Muscle layer of duodenum (tissue), 2 donors: ENCODE measurements around the gene PHPT1.

Experiments used
- H3K27ac ChIP-seq: one replicate; pipeline ENCODE4 v1.7.0; 2013; ENCODE audit warnings: mild to moderate bottlenecking, low read length
- H3K27me3 ChIP-seq: one replicate; pipeline ENCODE4 v1.7.0; 2013; ENCODE audit warnings: low read depth, mild to moderate bottlenecking, control low read depth, low read length
- H3K36me3 ChIP-seq, 2 donors: one replicate each; pipeline ENCODE4 v1.7.0; 2013; ENCODE audit warnings: low read length in 2 of 2, control low read depth in 1 of 2, mild to moderate bottlenecking in 1 of 2; ENCODE audit not compliant: insufficient read depth in 2 of 2, control insufficient read depth in 1 of 2
- H3K4me1 ChIP-seq, 2 donors: one replicate each; pipeline ENCODE4 v1.7.0; 2013; ENCODE audit warnings: low read length in 2 of 2, mild to moderate bottlenecking in 2 of 2, control low read depth in 1 of 2, moderate library complexity in 1 of 2; ENCODE audit not compliant: insufficient read depth in 2 of 2, control insufficient read depth in 1 of 2
- H3K4me3 ChIP-seq, 2 donors: one replicate each; pipeline ENCODE4 v1.7.0; 2013; ENCODE audit warnings: low read length in 2 of 2, low read depth in 1 of 2, mild to moderate bottlenecking in 1 of 2
- H3K9me3 ChIP-seq, 2 donors: one replicate each; pipeline ENCODE4 v1.7.0; 2013; ENCODE audit warnings: low read length in 2 of 2, control low read depth in 1 of 2, mild to moderate bottlenecking in 1 of 2; ENCODE audit not compliant: control insufficient read depth in 1 of 2
- donor health status: healthy.

PHPT1 gene

DNA sequence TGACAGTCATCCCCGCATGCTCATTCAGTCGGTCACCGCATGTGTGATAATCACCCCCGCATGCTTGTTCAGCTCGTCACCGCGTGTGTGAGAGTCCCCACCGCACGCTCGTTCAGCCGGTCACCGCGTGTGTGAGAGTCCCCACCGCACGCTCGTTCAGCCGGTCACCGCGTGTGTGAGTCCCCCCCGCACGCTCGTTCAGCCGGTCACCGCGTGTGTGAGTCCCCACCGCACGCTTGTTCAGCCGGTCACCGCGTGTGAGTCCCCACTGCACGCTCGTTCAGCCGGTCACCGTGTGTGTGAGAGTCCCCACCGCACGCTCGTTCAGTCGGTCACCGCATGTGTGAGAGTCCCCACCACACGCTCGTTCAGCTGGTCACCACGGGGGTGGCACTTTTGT is 40.6 kb downstream of the PHPT1 start:
- no peak overlapping the region for H3K27ac ChIP-seq
- H3K4me1 ChIP-seq: peaks cover 4 to 15% of the 10 kb centered on the region in 2 donors
- H3K4me3 ChIP-seq: no peak overlapping the region
- H3K36me3 ChIP-seq: peaks cover 0 to 3% of the 10 kb centered on the region in 2 donors
- no peaks in the 10 kb centered on the region for H3K9me3 ChIP-seq
- H3K27me3 ChIP-seq: no peaks in the 10 kb centered on the region

DNA sequence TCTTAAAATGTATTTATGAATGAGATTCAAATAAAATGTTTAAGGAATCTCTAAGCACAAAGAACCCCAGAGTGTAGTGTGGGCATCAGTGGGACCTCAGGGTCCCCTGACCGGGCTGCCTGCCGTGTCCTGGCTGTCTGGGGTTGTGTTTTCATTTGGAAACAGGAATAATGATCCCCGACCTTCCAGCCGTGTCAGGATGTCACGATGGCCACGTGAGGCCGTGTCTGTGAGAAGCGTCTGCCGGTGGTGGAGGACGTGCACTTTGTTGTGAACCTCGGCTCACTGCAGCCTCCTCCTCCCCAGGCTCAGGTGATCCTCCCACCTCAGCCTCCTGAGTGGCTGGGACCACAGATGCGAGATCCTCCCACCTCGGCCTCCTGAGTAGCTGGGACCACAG is 41.5 kb downstream of the PHPT1 start:
- H3K4me3 ChIP-seq: no peak overlapping the region
- H3K27me3 ChIP-seq: no peaks in the 10 kb centered on the region
- peaks cover 0 to 7% of the 10 kb centered on the region in 2 donors for H3K36me3 ChIP-seq
- no peak overlapping the region for H3K27ac ChIP-seq
- H3K4me1 ChIP-seq: peaks cover 4 to 9% of the 10 kb centered on the region in 2 donors
- no peaks in the 10 kb centered on the region for H3K9me3 ChIP-seq

- H3K4me1 ChIP-seq: peaks cover 2 to 7% of the 10 kb centered on the region in 2 donors
- H3K4me3 ChIP-seq: no peak overlapping the region
- peaks cover 12 to 26% of the 10 kb centered on the region in 2 donors for H3K36me3 ChIP-seq
- no peaks in the 10 kb centered on the region for H3K27me3 ChIP-seq
- no peaks in the 10 kb centered on the region for H3K9me3 ChIP-seq
- no peak overlapping the region for H3K27ac ChIP-seq
These were observed 46.8 kb downstream of the PHPT1 start for GRCh38 chr9:136896027-136896426.

- H3K27me3 ChIP-seq: no peaks in the 10 kb centered on the region
- peaks cover 21 to 27% of the 10 kb centered on the region in 2 donors for H3K4me1 ChIP-seq
- H3K27ac ChIP-seq: no peak overlapping the region
- no peak overlapping the region for H3K4me3 ChIP-seq
- H3K9me3 ChIP-seq: no peaks in the 10 kb centered on the region
- peaks cover 12 to 29% of the 10 kb centered on the region in 2 donors for H3K36me3 ChIP-seq
These were observed 49.4 kb downstream of the PHPT1 start for GRCh38 chr9:136898483-136899100.

DNA sequence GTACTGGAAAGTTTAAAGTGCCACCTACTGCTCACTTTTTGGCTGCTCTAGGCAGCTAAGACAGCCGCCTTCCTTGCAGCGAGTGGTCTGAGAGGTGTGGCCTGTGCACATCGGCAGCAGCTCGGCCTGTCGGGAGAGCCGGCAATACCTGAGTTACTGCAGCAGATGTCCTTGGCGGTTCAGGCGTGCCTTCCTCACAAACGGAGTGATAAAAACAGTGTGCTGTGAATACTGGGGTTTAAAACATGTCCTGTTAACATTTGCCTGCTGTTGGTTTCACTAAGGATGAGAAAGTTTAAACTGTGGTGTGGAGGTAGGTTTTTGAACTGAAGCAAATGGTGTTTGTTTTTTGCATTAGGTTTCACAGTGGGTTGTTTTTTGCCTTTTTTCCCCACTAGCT is 50.0 kb downstream of the PHPT1 start:
- no peak overlapping the region for H3K4me3 ChIP-seq
- H3K9me3 ChIP-seq: no peaks in the 10 kb centered on the region
- H3K27ac ChIP-seq: no peak overlapping the region
- H3K27me3 ChIP-seq: no peaks in the 10 kb centered on the region
- peaks cover 12 to 29% of the 10 kb centered on the region in 2 donors for H3K36me3 ChIP-seq
- peaks cover 21 to 30% of the 10 kb centered on the region in 2 donors for H3K4me1 ChIP-seq

GRCh38 chr9:136900556-136900955 is 51.3 kb downstream of the PHPT1 start:
- Histone ChIP-seq H3K4me3 (no peak overlapping the region), H3K4me1 (peaks cover 21 to 30% of the 10 kb centered on the region in 2 donors), H3K9me3 (no peaks in the 10 kb centered on the region), H3K27me3 (no peaks in the 10 kb centered on the region), H3K27ac (no peak overlapping the region), H3K36me3 (peaks cover 12 to 22% of the 10 kb centered on the region in 2 donors)
